Measurements from ENCODE around the gene SLC35D3. TPM values are rescaled to one million over a fixed set of nuclear protein-coding genes. Genes with fewer than 3 reads are reported as not detected.
"Not testable (repeated sequence)": the region's sequence is repeated elsewhere in the genome, so short reads cannot be mapped to it uniquely, and the experiment has no call there.

SLC35D3 gene
- polyA plus RNA-seq, 1 donor from 2014 or later, result not detected

GRCh38 chr6:136967876-136968752 lies 46.0 kb downstream of the SLC35D3 start:
- no peak overlapping the region for H3K27ac Mint-ChIP-seq
- peaks cover 19% of the 10 kb centered on the region for H3K27me3 Mint-ChIP-seq
- H3K4me1 Mint-ChIP-seq, result peaks cover 2 to 4% (median 2%) of the 10 kb centered on the region in 3 donors
- peak overlapping the region in 2 of 4 donors; percentile 5 to 6 for H3K4me3 Mint-ChIP-seq
- H3K36me3 Mint-ChIP-seq, result no peaks in the 10 kb centered on the region
- H3K9me3 Mint-ChIP-seq, result no peaks in the 10 kb centered on the region

- Mint-ChIP-seq H3K36me3 (no peaks in the 10 kb centered on the region), H3K4me3 (no peak overlapping the region), H3K27me3 (peaks cover 19% of the 10 kb centered on the region), H3K4me1 (peaks cover 2 to 4% (median 2%) of the 10 kb centered on the region in 3 donors), H3K9me3 (no peaks in the 10 kb centered on the region), H3K27ac (no peak overlapping the region)
Observed at GRCh38 chr6:136968837-136969236, 46.7 kb downstream of the SLC35D3 start.

- Mint-ChIP-seq H3K27ac (no peak overlapping the region), H3K27me3 (peaks cover 19% of the 10 kb centered on the region), H3K4me3 (no peak overlapping the region), H3K9me3 (no peaks in the 10 kb centered on the region), H3K36me3 (no peaks in the 10 kb centered on the region), H3K4me1 (peaks cover 2 to 4% (median 2%) of the 10 kb centered on the region in 3 donors)
Observed at GRCh38 chr6:136969433-136969832, 47.3 kb downstream of the SLC35D3 start.

GRCh38 chr6:136969930-136970329 lies 47.8 kb downstream of the SLC35D3 start:
- Mint-ChIP-seq H3K36me3 (no peaks in the 10 kb centered on the region), H3K27me3 (peaks cover 17% of the 10 kb centered on the region), H3K4me1 (peaks cover 2 to 5% (median 2%) of the 10 kb centered on the region in 3 donors), H3K4me3 (no peak overlapping the region), H3K9me3 (no peaks in the 10 kb centered on the region), H3K27ac (peak overlapping the region in 1 of 3 donors; percentile 4)

- H3K27ac Mint-ChIP-seq, result no peak overlapping the region
- H3K4me3 Mint-ChIP-seq, result no peak overlapping the region
- peaks cover 13% of the 10 kb centered on the region for H3K27me3 Mint-ChIP-seq
- no peaks in the 10 kb centered on the region for H3K9me3 Mint-ChIP-seq
- peaks cover 1% of the 10 kb centered on the region for H3K36me3 Mint-ChIP-seq
- H3K4me1 Mint-ChIP-seq, result peaks cover 8 to 14% (median 9%) of the 10 kb centered on the region in 3 donors
Observed at GRCh38 chr6:136971609-136972008, 49.5 kb downstream of the SLC35D3 start.

- H3K4me3 Mint-ChIP-seq, H3K27me3 Mint-ChIP-seq, H3K9me3 Mint-ChIP-seq, H3K27ac Mint-ChIP-seq, H3K36me3 Mint-ChIP-seq: not testable (repeated sequence)
- peaks cover 6 to 10% (median 7%) of the 10 kb centered on the region in 3 donors for H3K4me1 Mint-ChIP-seq
Observed at GRCh38 chr6:136973781-136974180, 51.7 kb downstream of the SLC35D3 start.

Other genes with a start within 250 kb of the SLC35D3 start
- 6.0 TPM for gene MAP3K5, start 129.8 kb upstream of the SLC35D3 start, polyA plus RNA-seq
- 5.6 TPM for gene PEX7, start 99.7 kb upstream of the SLC35D3 start, polyA plus RNA-seq
- gene IL20RA, start 122.7 kb downstream of the SLC35D3 start, polyA plus RNA-seq, result not detected